Measurements from ENCODE around the gene POLR2A. TPM values are rescaled to one million over a fixed set of nuclear protein-coding genes. Genes with fewer than 3 reads are reported as not detected.

The POLR2A gene
- total RNA-seq, 4 donors from 2014 or later: 41.0 to 55.3 (median 47.3) TPM

GRCh38 chr17:7491583-7491982 lies 7.4 kb downstream of the POLR2A start:
- no peaks in the 10 kb centered on the region for H3K27me3 ChIP-seq
- no peak for ATAC-seq
- H3K36me3 ChIP-seq: peaks cover 0 to 24% of the 10 kb centered on the region in 2 donors
- no peaks in the 10 kb centered on the region for H3K9me3 ChIP-seq
- no CpG with 5 or more reads among the region's 1 CpG for WGBS, 2 donors (ENCODE audit: low coverage in 1 of 2)
- peaks cover 0 to 71% (median 10%) of the 10 kb centered on the region in 3 donors for H3K4me1 ChIP-seq
- no peak overlapping the region for H3K4me3 ChIP-seq
- TF ChIP-seq POLR2AphosphoS5 (IDR thresholded peaks at IDR 0.05): no peak
- TF ChIP-seq POLR2A (IDR thresholded peaks at IDR 0.05): no peak
- no peak for TF ChIP-seq CTCF (IDR thresholded peaks at IDR 0.05)
- no peak for TF ChIP-seq EP300 (IDR thresholded peaks at IDR 0.05)
- no peak overlapping the region for H3K27ac ChIP-seq

GRCh38 chr17:7493941-7494340 lies 9.8 kb downstream of the POLR2A start:
- 89 to 90% methylated on average over 2 to 3 of the region's 3 CpGs for WGBS, 2 donors (ENCODE audit: low coverage in 1 of 2)
- TF ChIP-seq POLR2AphosphoS5 (IDR thresholded peaks at IDR 0.05) (no peak), EP300 (IDR thresholded peaks at IDR 0.05) (no peak), POLR2A (IDR thresholded peaks at IDR 0.05) (no peak), CTCF (IDR thresholded peaks at IDR 0.05) (no peak)
- ATAC-seq: no peak

GRCh38 chr17:7495906-7496434 lies 11.8 kb downstream of the POLR2A start:
- WGBS, 2 donors (ENCODE audit: low coverage in 1 of 2): 67 to 76% methylated on average over 1 to 3 of the region's 12 CpGs
- Histone ChIP-seq H3K4me1 (peaks cover 0 to 30% (median 0%) of the 10 kb centered on the region in 3 donors), H3K27me3 (no peaks in the 10 kb centered on the region), H3K36me3 (peaks cover 0 to 68% of the 10 kb centered on the region in 2 donors), H3K9me3 (no peaks in the 10 kb centered on the region), H3K27ac (peak overlapping the region in 1 of 4 donors; percentile 16), H3K4me3 (no peak overlapping the region)
- ATAC-seq: no peak
- TF ChIP-seq POLR2AphosphoS5 (IDR thresholded peaks at IDR 0.05): no peak
- no peak for TF ChIP-seq POLR2A (IDR thresholded peaks at IDR 0.05)
- no peak for TF ChIP-seq EP300 (IDR thresholded peaks at IDR 0.05)
- no peak for TF ChIP-seq CTCF (IDR thresholded peaks at IDR 0.05)

More at GRCh38 chr17:7493941-7494340, 9.8 kb downstream of the POLR2A start:
- Histone ChIP-seq H3K9me3 (no peaks in the 10 kb centered on the region), H3K4me1 (peaks cover 0 to 47% (median 0%) of the 10 kb centered on the region in 3 donors), H3K27me3 (no peaks in the 10 kb centered on the region), H3K4me3 (no peak overlapping the region), H3K27ac (no peak overlapping the region), H3K36me3 (peaks cover 0 to 48% of the 10 kb centered on the region in 2 donors)

- Histone ChIP-seq H3K27me3 (no peaks in the 10 kb centered on the region), H3K4me1 (peaks cover 0 to 24% (median 0%) of the 10 kb centered on the region in 3 donors), H3K36me3 (peaks cover 0 to 69% of the 10 kb centered on the region in 2 donors), H3K4me3 (no peak overlapping the region), H3K27ac (peak overlapping the region in 2 of 4 donors; percentile 16 to 24), H3K9me3 (no peaks in the 10 kb centered on the region)
- TF ChIP-seq CTCF (IDR thresholded peaks at IDR 0.05) (no peak), POLR2AphosphoS5 (IDR thresholded peaks at IDR 0.05) (no peak), EP300 (IDR thresholded peaks at IDR 0.05) (no peak), POLR2A (IDR thresholded peaks at IDR 0.05) (no peak)
- no peak for ATAC-seq
- 67 to 74% methylated on average over 9 to 12 of the region's 20 CpGs for WGBS, 2 donors (ENCODE audit: low coverage in 1 of 2)
Measured at GRCh38 chr17:7496470-7497183, 12.5 kb downstream of the POLR2A start.

GRCh38 chr17:7497228-7497627 lies 13.1 kb downstream of the POLR2A start:
- no peak overlapping the region for H3K4me3 ChIP-seq
- H3K9me3 ChIP-seq: no peaks in the 10 kb centered on the region
- no peak overlapping the region for H3K27ac ChIP-seq
- no peaks in the 10 kb centered on the region for H3K27me3 ChIP-seq
- H3K4me1 ChIP-seq: peaks cover 0 to 24% (median 0%) of the 10 kb centered on the region in 3 donors
- ATAC-seq: peak; percentile 31
- H3K36me3 ChIP-seq: peaks cover 0 to 70% of the 10 kb centered on the region in 2 donors
- no CpG with 5 or more reads among the region's 10 CpGs for WGBS, 2 donors (ENCODE audit: low coverage in 1 of 2)
- TF ChIP-seq POLR2AphosphoS5 (IDR thresholded peaks at IDR 0.05): no peak
- TF ChIP-seq CTCF (IDR thresholded peaks at IDR 0.05): no peak
- no peak for TF ChIP-seq EP300 (IDR thresholded peaks at IDR 0.05)
- TF ChIP-seq POLR2A (IDR thresholded peaks at IDR 0.05): no peak

Data from gastroesophageal sphincter (tissue), 4 donors.